HG02588 (cell line): Measurements from ENCODE around the gene TSEN54.

Experiments used
- ATAC-seq: cut with Tn5 transposase; IDR thresholded peaks from one replicate; pipeline ENCODE4 v1.9.1; 2021; ENCODE audit warnings: mild to moderate bottlenecking, moderate library complexity; ENCODE audit not compliant: unreplicated experiment

TSEN54 gene

DNA sequence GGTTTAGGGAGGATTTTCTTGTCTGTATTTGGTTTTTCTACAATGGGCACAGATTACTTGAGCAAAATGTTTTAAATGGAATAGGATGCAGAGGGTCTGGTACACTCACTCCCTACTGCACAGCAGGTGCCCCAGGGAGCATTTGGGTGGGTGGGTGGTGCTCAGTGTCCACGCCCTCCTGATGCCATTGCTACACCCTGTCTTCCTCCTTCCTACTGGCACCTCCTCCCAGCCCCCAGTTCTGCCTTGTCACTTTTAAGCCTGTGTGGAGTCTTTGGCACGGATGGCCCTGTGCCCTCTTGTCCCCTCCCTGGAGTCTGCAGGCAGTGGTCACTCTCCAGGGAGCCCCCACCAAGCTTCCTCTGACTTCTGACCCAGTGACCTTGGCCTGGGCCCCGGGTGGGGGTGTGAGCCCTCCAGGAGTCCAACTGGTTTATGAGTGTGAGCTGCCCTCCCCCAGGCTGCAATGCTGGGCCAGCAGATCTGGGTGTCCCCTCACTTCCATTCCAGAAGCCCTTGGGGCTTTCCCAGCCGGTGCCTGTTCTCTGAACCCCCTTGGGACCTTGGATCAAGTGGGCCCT is 24.7 kb downstream of the TSEN54 start:
- no peak for ATAC-seq

DNA sequence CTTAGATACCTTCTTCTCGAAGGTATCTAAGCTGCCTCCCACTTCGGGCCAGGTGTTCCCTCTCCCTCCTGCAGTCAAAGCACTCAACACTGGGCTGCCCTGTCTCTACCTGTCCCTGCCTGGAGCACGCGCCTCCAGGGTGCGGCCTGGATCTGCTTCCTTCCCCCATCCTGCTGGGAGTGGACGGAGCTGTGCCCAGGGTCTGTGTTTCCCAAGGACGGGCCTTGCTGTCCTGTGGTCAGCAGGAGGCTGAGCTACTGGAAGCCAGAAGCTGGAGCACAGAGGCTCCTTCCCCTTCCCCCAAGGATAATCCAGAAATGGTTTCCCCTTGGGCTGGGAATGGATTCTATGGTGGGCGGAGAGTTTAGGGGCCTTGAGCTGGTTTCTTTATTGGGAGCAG is 25.9 kb downstream of the TSEN54 start:
- no peak for ATAC-seq

DNA sequence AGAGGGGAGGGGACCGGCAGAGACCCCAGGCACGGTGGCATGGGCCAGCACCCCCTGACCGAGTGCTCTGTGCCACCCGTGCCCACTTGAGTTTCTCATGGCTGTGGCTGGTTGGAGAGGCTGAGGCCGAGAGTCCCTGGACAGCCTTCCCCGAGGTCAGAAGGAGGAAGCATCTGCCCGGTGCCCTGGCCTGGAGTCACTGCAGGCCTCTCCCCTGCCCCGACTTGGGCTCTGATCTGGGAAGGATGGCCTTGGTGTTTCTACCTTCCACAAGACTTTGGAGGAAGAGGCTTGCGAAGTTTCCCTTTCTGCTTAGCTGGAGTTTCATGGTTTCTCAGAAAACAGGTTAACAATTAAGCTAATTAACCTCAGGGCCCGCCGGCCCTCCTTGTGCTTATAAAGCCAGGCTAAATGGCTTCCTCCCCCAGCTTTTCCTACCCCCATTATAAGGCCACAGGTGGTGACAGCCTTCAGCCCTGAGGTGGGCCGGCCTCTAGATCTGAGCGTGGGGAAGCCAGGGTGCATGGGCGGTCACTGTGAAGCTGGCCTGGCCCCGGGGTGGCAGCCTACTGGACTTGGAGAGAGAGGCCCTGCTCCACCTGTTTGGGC is 26.5 kb downstream of the TSEN54 start:
- no peak for ATAC-seq

DNA sequence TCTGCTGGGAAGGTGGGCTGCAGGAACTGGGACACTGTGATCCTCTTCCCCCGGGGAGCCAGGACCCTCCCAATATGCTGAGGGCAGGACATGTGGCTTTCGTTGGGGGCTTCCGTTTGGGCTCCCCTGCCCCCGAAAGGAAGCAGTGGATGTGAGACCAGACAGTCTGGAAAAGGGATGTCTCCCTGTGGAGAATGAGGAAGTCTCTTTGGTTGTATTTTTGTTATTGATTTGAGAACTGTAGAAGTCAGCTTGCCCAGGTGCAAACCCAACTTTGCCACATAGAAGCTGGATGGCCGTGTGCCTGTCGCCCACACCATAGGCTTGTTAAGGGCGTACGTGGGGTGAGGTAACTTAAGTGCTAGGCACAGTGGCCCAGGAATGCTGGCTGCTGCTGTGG is 27.9 kb downstream of the TSEN54 start:
- no peak for ATAC-seq

DNA sequence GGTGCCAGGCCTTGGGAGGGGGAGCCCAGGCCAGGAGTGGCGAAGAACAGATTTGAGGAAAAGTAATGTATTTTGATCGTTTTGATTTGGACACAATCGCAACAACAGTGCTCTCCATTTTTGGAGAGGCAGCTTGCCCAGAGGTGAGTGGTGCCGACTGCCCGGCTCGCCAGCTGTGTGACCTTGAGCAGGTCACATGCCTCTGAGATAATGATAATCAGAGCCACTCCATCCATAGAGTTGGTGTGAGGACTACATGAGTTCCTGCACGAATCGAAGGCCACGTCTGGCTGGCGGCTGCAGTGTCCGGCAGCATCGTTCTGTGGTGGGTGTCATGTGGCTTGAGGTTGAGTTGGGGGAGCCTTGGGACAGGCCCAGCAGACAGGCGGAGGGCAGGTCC is 29.9 kb downstream of the TSEN54 start:
- no peak for ATAC-seq

DNA sequence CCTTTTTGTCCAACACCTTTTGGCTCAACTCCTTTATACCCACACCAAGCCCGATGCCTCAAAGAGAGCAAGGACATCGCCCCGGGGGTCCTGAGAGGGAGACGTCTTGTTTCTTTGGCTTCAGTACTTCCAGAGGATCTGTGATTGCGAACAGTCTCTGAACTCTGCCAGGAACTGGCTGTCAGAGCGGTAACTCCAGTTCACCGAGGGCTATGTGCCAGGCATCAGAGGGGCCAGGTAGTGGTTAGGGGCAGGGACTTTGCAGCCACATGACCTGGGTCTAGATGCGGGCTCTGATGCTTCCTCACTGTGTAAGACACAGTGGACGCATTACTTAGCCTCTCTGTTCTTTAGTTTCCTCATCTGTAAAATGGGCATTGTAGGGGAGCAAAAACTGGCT is 30.8 kb downstream of the TSEN54 start:
- ATAC-seq: no peak

DNA sequence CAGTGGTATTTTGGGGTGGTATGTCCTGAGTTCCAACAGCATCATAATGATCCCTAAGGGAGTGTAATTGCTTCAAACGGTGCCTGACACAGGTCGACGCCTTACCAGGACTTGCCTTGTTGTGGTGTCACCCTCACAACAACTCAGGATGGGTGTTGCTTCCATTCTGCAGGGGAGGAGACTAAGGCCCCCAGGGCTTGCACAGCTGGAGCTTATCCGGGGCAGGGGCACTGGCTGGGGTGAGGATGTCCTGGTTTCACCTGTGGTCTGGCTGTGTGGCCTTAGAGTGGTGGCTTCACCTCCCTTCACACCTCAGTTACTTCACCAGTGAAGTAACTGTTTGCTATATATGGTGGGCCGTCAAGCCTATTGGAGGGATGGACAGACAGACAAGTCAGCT is 32.5 kb downstream of the TSEN54 start:
- ATAC-seq: no peak

DNA sequence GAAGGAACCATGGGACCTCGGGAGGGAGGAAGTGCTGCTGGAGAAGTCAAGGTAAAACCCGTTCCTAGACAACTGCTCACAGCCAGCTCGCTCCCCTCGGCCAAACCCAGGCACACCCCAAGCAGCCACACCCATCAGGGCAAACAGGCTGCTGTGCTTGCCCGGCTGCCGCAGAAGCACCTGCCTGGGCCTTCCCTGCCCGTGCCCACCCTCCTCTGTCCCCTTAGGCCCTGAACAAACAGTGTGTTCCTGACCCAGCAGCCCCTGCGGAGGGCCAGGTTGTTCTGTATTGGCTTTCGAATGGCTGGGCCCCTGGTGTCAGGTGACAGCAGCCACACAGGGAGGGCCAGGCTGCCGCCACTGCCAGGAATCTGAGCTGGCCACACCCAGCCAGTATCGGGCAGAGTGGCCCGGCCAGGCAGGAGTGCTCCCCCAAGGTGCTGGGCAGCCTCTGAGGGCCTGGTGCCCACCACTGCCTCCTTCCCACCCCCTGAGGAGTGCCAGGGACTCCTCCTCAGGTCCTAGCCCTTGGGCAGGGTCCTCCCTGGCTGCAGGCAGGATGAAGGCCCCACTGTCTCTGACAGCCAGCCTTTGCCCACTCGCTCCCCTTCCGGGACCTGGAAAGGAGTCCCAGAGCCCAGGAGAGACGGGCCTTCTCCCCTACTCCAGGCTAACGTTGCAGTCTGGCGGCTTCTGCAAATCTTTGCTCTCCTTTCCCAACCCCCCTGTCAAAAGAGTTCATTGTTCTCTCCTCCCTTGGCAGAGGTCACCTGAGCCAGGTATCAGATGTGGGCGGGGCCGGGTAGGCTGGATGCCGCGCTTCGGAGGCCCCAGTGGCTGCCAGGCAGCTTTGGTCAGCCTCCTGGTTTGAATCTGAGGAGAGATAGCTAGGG is 33.2 kb downstream of the TSEN54 start:
- no peak for ATAC-seq

DNA sequence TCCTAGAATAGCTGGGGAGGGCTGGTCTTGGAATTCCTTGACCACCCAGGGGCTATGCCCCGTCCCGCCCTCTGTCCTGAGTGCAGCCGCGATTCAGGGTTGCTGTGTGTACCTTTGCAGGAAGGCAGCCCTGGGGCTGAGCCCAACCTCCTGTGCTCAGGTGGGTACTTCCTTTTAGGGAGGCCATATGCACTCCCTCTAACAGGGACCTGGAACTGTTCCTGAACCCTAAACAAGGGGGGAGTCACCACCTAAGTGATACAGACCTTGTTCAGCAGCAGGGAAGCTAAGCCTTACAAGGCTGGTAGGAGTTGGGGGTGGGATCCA is 33.8 kb downstream of the TSEN54 start:
- ATAC-seq: no peak

DNA sequence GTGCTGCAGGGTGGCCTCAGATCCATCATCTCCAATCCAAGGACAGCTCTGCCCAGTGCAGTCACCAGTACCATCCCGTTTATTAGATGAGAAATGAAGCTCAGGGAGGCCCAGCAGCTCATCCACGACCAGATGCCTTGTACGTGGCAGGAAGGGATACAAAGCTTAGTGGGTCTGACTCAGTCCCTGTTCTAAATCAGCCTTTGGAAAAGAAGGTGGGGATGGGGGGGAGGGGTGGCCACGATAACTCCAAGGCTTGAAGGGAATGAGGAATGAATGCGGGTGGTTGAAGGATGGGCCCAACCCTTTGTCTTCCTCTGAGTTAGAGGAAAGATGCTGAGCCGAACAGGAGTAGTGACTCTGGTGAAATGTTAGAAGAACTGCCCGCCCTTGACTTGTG is 34.9 kb downstream of the TSEN54 start:
- no peak for ATAC-seq

DNA sequence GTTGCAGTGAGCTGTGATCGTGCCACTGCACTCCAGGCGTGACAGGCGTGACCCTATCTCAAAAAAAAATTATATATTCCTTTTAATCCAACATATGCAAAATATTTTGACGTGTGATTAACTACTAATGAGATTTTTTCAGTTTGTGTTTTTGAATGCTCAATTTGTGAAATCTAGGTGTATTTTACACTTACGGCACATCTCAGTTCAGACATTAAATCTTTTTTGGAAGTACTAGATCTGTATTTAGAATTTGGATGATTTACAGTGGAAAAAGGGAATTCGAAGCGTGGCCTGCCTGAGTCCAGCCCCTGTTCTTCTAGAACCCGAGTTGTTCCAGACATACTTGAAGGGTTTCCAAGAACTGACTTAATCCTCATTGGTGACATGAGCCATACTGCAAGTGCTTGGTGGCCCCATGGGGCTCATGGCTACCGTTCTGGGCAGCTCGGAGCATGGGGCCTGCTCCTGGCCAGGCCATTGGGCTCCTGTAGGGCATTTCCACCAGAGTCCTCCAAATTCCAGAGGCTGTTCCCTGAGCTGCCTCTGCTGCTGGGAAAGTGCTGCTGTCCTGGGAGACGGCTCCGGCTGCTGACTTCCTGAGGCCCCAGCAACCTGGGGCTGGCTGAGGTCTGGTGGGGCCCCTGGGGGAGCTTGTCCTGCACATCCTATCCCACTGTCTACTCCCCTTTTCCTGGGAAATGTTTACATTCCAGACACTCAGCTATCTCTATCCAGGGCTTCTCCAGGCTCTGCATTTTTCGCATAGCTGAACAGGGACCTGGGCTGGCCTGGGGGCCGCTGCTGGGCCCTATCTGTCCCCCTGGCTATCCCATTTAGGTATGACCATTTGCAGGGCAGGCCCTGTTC is 36.3 kb downstream of the TSEN54 start:
- ATAC-seq: no peak

DNA sequence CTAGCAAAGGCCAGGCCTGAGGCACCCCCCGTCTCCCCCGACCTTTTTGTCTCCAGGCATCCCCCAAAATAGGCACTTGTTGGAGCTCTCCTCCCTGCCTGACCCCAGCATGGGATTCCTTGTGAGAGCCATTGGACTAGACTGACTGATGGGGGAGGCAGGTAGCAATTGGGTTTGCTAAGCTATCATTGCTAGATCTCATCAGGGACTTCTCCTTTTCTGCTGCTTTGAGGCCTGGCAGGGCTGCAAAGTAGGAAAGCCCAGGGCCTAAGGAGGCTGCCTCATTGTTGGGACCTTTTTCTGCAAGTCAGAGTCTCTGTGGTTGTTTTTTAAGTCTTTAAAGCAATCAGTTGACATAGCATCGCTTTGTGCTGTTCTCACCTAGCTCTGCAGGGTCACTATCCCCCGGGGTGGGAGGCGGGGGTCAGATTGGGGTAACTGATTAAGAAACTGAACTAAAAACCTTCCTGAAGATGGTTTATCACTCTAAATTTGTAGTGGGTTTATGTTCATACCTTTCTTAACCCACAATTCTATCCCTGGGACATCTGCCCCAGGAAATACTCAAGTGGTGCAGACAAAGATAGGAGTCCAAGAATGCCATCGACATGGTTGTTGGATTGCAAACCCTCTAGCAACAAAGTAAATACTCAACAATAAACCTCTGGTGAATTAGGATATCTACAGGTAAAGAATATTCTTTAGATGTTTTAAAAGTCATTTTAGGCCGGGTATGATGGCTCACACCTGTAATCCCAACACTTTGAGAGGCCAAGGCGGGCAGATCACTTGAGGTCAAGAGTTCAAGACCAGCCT is 37.2 kb downstream of the TSEN54 start:
- no peak for ATAC-seq

DNA sequence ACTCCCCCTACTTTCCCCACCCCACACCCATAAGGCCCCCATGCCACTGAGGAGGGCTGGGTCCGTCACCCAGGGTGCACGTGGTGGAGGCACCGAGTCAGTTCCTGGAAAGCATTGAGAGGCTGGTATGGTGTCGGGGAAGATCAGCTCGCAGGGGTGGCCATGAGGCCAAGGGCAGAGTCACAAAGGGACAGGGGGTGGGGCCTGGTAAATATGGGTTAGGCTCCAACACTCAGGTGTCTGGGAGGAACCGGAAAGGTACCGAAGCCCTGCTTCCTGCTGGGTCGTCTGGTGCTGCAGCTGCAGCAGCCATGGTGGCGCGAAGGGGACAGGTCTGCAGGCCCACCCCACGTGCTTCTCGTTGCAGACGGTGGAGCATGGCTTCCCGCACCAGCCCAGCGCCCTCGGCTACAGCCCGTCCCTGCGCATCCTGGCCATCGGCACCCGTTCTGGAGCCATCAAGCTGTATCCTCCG is 39.4 kb downstream of the TSEN54 start:
- no peak for ATAC-seq

DNA sequence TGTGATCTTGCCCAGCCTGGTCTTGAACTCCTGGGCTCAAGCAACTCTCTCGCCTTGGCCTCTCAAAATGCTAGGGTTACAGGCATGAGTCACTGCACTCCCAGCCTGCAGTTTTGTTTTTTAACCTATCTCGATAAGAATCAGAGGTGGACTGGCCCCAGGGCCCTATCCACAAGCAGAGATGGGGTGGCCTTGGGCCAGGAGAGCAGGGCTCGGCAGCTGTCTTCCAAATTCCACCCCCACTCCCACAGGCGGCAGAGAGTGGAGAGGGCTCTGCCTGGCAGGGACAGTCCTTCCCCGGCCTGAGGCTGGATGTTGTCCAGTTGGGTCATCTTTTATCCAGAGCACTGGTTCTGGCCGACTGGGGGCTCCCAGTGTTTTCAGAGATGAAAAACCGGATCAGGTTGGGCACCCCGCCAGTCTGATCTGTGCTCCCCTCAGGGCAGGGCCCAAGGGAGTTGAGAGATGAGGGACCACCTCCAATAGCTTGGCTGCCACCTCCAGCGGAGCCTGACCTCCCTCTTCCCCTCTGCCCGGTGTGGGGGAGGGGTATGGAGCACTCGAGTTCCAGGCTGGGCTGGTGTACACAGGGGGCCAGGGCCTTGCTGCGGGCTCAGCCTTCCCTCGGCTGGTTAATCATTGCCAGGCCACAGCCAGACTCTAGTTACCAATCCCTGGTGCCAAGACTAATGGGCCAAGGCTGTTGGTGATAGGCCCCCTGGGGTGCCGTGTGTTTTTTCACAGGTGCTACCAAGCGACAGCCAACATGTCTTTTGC is 40.9 kb downstream of the TSEN54 start:
- ATAC-seq: no peak

DNA sequence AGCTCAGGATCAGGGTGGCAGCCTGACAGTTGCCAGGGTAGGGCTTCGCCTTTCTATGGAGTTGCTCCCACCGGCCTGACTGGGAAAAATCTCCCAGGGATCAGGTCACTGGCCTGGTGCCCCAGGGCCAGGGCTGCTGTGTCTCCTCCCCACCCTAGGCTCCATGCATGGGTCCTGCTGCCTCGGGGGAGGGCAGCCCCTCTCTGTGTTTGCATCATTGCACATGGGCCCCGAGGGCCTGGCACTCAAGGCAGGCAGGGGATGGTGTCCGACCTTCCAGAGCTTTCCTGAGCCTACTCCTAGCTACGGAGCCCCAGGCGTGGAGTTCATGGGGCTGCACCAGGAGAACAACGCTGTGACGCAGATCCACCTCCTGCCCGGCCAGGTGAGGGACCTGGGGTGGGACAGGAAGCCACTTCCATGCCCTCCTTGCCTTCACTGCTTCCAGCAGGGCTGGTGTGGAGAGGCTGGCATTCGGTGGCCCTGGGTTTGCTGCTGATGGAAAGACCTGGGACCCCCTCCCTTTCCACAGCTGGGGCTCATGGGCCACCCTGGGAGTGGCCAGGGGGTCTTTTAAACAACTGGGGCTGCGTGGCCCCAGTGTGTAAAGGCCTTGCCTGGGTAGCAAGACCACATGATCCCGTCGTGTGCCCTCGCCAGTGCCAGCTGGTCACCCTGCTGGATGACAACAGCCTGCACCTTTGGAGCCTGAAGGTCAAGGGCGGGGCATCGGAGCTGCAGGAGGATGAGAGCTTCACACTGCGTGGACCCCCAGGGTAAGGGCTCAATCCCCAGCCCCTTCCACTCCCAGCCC is 41.7 kb downstream of the TSEN54 start:
- no peak for ATAC-seq

DNA sequence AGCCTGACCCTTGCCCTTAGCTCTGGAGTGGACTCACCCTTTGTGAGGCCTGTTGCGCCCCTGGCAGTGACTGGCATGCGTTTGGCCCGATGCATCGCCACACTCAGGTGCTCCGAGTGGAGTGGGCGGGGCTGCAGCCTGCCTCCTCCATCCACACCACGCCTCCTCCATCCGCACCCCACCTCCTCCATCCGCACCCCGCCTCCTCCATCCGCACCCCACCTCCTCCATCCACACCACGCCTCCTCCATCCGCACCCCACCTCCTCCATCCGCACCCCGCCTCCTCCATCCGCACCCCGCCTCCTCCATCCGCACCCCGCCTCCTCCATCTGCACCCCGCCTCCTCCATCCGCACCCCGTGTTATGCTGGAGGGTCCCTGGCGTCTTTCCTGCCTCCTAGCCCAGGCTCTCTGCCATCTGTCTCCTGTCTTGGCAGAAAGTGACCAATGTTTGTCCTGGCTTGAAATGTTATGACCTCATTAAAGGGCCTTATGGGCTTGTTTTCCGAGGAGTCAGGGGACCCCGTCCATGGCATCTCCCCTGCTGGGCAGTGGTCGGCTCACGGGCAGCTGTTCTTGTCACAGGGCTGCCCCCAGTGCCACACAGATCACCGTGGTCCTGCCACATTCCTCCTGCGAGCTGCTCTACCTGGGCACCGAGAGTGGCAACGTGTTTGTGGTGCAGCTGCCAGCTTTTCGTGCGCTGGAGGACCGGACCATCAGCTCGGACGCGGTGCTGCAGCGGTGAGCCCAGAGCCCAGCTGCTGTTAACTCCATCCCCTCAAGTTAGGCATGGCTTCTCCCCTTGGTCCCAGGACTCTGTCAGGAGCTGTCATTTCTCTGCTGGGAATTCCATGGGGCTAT is 42.6 kb downstream of the TSEN54 start:
- ATAC-seq: no peak

DNA sequence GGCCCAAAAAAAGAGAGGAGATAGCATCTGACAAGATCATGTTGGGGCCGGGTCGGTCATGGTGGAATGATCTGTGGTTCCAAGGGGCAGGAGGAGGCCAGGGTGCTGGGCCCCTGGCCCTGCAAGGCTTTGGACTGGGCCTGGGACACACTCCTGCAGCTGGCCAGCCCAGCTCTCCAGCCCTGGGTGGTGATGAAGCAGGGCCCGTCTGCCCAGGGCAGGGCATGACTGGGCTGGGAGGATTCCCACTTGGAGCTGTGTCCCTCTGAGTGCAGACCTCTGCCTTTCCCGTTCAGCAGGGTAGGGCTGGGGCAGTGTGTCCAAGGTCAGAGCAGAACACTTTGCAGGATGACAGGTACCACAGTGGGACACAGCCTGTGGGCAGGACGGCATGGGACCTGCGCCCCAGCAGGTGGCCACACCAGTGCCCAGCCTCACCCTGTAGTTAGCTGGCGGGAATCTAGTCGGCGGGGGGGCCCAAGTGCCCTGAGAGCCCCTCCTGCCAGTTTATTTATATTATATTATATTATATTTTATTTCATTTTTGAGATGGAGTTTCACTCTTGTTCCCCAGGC is 43.7 kb downstream of the TSEN54 start:
- ATAC-seq: no peak
